IPS-NIHi7 (cell line): ENCODE measurements around the gene DENND2D.

Source experiments
- DNase-seq: peaks from one replicate; pipeline ENCODE4 v3.0.0; 2012; ENCODE audit warnings: mixed read lengths; ENCODE audit errors: extremely low spot score

DENND2D gene

DNA sequence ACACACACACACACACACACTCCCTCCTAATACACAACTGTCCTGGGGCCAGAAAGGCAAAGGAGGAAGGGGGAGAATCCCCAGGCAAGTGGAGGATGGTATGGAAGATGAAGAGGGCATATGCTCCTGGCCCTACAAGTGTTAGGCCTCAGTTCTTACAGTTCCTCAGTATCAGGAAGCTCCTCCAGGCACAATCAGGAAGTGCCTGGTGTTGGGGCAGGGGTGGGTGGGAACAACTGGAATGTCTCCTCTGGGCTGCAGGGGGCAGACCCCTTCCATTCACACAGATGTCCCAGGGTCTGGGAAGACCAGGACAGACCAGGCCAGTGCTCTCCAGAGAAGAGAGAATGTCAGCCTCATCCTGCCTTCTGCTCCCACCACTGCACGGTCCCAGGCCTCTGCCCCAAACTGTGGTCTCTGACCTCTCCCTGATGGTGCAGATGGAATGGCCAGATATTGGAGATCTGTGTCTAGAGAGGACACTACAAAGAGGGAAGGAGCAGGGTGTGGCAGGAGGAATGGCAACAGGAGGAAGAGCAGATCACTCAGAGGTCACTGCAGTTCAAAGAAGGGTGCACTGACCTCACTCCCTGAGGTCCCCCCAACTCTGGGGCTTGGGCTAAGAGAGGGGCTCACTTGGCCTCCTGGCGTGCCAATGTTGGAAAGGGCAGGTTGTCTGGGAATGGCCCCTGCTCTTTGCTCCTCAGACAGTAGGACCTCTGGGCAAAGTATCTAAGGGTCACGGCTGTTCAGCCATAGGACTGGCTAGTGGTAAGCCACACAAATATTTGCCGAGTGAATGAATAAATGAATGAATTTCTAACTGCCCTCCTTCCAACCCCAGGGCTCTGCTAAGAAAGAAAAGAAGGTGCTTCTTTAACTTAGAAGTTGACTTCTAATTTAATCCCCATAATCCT is 2.5 kb upstream of the DENND2D start:
- peak; percentile 67 for DNase-seq

DNA sequence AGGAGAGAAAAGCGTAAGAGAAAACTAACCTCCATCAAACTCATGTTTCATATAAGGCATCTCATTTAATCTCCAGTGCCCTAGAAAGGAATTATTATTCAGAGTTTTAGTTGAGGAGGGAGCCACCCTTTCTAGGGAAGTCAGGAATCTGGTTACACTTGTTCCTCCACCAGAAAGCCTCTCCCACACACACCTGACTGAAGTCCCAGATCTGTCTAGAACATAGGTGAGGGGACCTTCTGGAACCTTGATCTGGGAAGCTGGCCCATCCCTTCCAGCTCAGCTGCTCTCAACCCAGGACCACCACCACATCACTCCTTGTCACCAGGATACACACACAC is 1.9 kb upstream of the DENND2D start:
- DNase-seq: no peak

DNA sequence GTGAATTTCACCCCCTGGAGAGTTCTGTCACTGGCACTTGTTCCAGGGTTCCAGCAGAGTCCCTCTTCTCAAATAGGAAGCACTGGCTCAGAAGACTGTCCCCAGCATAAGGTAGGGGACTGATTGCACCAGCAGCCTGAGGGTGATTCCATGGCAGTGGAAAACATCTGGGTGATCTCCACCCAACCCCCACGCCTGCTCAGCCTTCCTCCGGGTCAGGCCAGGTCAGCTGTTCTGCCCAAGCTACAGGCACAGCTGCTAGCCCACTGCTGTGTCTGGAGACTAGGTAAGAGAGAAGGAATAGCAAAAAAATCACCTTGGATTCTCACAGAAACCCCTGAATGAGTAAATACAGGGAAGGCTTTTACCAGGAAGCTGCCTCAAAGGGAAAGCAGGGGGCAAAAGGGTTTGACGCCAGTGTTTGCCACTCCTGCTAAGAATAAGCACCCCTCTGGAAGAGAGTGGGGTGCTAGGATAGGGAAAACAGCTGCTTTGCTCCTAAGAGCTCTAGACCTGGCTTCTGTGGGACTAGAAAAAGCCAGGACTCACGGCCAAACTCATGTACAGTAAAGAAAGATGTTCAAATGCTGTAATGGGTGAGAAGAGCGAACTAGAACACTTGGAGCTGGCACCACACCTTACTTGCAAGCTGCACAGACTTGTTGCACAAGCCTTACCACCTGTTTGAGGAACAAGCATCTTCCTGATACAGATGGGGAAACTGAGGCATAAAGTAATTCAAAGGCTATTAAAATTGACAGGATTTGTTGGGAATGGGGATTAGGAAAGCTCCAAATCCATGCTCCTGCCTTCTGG is 1.0 kb upstream of the DENND2D start:
- DNase-seq: no peak

- DNase-seq: no peak
Measured at GRCh38 chr1:111200802-111201161, 336 bp upstream of the DENND2D start.

GRCh38 chr1:111199329-111199728 is 1.1 kb downstream of the DENND2D start:
- DNase-seq: no peak

DNA sequence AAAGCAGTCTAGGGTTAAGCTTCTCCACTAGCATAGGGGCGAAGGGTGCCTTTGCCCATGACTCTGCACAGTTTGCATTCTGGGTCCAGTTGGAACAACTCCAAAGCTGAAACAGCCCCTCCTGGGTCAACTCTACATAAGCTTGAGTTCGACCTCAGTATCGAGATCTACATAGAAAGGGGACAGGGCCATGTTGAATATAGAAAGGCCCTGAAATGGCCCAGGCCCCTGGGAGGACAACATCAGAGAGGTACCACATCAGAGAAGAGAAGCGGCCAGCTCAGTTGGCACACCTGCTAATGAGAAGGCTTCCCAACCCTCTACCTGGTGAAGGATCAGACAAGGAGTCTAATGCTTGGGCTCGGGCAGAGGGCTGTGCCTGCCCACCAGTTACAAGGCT is 1.6 kb downstream of the DENND2D start:
- no peak for DNase-seq

DNA sequence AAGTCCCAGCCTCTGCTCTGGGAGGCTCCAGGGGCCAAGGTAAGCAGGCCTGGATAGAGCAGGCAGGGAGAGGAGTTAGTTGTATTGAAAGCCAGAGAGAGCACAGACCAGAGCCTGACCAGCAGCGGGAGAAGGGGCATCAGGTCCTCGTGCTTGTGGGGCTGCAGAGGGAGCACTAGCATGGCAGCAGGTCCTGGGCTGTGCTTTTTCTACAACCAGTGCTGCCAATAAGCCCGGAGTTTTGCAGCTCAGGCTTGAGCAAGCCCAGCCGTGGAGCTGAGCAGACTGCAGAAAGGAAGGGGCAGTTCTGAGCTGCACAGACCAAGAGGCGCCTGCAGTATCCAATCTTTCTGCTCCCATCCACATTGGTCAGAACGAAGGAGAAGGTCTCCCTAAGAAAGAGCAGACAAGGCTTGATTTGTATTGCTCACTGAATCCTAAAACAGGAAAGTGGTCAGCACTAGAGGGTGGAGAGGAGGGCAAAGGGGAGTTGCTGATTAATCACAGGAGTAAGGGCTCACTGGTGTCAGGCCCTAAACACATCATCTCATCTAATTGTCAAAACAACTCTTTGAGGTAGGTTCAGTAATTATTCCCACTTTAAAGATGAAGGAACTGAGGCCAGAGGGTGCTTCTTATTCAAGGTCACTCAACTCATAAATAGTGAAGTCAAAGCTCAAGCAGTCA is 2.7 kb downstream of the DENND2D start:
- DNase-seq: peak; percentile 55

DNA sequence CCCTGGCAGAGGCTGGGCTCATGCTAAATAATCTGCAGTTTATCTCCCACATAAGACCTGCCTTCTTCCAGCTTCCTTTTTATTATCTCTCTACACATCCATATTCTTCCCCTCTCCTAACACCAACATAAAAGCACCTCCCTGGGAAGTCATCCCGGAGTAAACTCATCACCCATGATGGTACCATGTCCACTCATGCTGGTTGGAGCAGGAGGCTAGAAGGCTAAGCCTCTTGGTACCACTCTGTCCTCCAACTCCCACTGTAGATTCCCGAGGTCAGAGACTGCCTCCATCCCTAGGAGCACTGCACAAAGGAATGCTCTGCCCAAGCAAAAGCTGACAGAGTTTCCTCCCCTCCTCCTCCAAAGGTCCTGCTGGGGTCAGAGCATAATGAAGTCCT is 4.2 kb downstream of the DENND2D start:
- no peak for DNase-seq

DNA sequence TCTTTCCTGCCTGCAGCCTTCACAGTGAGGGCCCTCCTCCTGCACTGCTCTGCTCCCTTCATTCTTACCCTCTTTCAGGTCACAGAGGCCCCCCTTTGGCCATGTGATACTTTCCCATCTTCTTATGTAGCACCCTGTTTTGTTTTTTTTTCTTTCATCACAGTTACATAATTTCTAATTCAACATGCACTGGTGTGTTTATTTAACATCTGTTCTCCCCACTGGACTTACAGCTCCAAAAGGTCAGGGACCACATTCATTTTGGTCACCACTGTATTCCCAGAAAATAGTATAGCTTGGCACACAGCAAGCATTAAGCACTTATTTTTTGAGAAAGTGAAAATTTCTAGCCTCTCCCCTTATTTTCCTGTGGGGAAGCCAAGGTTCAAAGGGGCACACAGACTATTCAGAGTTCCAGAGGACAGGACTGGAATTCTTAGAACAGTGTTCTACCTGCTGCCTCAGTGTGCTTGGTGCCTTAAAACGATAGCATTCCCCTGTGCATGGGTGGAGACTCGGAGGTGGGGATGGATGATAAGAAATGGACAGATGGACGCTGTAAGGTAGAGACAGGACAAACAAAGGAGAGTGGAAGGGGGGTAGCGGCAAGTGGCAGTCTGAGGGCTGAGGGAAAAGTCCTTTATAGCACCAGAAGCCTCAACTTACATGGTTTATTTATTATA is 5.3 kb downstream of the DENND2D start:
- DNase-seq: no peak

- no peak for DNase-seq
Measured at GRCh38 chr1:111193712-111194480, 6.5 kb downstream of the DENND2D start.

DNA sequence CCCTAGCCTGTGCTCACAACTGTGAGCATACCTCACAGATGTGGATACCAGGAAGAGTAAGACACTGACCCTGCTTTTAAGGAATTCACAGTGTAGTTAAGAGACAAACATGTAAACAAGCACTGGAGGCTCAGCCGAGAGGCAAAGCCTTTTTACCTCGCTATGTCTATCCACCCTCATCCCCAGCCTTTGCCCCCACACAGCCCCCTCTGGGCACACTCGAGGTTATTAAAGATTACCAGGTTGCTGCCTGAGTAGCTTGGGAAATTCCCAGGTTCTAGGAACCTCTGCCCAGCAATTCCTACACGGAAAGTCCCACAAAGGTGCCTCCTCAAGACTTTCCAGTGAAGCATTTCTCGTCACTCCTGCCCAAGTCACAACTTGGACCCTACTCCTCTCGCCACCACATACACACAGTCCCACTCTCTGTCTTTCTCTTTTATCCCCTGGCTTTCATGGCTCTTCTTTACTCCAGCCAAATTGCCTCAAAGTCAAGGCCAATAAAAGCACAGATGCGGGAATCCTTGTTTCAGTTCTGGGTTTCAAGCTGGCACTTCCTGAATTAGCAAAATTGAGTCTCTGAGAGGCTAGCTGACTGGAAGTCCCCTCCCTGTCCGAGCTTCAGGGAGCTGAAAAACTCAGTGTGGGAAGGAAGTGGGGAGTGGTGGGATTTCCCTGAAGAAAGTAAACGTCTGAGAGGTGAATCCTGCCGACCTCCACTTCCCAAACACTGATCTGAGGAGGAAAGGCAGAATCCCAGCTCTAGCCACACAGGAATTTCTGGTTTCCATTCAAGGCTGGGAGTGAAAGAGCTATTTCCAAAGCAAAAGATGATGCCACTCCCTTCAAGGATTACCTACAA is 7.6 kb downstream of the DENND2D start:
- DNase-seq: no peak

DNA sequence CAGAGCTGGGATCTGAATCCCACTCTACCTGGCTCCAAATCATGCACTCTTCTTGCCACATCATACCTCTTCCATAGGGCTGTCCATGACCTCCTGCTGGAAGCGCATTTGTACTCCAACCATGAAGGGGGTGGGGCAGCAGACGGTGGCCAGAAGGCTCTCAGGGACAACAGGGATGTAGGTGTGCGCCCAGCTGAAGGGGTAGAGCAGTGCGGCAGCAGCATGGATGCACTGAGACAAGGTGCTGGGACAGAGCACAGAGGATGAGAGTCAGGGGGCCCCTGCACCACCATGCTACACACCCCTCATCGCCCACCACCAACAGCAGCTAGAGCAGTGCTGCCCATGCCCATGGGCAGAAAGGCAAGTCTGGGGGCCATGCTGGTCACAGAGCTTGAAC is 8.4 kb downstream of the DENND2D start:
- no peak for DNase-seq

GRCh38 chr1:111191496-111191895 is 8.9 kb downstream of the DENND2D start:
- DNase-seq: no peak

DNA sequence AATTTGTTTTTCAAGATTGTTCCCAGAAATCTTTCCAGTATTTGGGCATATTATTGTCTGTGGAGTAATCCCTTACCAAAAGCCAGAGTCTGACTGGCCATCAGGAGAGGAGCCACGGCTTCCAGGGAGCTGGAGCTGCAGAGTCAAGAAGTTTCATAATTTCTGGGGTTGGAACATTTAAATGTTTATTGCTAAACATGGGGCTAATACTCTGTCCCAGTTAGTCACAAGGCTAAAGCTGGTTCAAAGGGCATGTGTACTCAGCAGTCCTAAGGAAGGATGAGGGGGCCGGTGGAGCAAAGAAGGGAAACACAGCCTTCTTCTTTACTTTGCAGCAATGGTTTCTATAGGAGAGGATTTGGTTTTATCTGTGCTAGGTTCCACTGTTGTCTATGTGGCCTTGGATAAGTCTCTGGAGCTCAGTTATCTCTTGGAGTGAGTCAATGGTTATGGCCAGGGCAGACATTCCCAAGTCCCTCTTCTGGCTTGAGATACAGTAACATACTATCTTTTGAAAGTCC is 9.5 kb downstream of the DENND2D start:
- no peak for DNase-seq

- no peak for DNase-seq
Measured at GRCh38 chr1:111184663-111185062, 15.8 kb downstream of the DENND2D start.

DNA sequence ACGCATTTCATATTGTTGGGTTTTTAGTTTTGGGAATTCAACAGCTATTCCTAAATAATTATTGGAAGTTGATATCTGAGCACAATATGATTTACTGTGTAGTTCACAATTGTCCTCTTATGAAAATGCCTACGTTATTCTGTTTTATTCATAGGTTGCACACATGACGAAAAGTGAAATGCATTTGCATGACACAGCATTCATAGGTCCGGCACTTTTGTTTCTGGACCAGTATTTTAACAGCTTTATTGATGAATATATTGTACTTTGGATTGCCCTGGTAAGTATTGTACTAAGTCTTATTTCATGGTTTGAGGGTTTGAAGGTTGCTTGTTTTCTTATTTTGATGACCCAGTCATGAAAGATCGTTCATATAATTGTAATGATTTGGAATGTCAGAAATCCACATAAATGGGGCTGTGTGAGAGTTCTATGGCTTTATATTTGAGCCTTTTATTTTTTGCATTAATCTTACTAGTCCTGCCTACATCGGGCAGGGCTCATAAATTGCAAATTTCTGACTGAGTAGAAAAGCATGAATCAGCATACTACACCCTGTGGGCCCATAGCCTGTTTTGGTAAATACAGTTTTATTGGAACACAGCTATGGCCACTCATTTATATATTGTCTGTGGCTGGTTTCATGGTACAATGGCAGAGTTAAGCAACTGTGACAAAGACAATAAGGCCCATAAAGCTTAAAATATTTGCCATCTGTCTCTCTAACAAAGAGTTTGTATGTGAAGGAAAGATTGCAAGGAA is 17.0 kb downstream of the DENND2D start:
- DNase-seq: no peak

GRCh38 chr1:111182052-111182451 is 18.4 kb downstream of the DENND2D start:
- DNase-seq: no peak

DNA sequence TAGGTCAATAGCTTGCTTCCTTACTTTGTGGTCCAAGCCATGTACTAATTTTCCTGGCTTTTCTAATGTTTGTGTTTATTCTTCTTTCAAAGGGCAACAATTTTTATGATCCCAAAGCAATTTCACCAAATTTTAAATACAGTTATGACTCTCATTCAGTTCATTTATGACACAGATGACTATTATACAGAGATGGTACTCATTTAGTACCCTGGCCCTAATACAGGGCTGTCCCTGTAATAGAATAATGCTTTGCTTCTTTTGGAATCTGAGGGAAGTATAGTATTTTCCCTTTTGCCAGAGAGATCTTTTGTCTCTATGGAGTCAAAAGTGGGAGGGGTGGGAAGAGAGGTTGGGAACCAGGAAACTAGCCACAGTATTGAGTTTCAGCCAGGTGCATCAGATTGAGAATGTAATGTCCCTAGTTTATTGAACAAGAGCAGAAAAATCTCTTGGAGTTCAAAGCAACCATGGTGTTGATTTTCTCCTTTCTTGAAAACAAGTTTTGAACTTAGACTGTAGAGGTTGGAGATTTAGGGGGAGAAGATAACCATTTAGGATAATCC is 20.4 kb downstream of the DENND2D start:
- DNase-seq: no peak

DNA sequence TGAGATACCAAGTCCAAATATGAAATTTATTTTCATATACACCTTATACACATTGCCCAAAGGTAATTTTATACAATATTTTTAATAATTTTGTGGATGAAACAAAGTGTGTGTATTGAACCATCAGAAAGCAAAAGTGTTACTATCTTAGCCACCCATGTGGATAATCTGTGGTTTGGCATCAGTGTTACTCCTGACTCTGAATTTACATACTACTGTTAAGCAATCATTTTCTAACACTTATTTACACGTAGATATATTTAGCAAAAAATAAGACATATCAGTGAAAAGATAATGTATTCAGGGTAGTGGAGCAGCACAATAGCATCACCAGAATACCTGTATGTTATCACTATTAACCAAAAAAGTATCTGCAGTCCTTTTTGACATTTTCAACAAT is 23.8 kb downstream of the DENND2D start:
- DNase-seq: no peak
